Uterus (tissue), 4 donors: ENCODE data around the gene ZNF598. TPM values are rescaled to one million over a fixed set of nuclear protein-coding genes. Genes with fewer than 3 reads are reported as not detected.

Experiments
- DNase-seq, 2 donors: peaks; one replicate each; pipeline ENCODE4 v3.0.0-alpha.2; 2019 to 2020
- H3K27ac ChIP-seq, 2 donors: fragments of 200-600 bp; sonication (generic); 1 replicate in 1 of 2; 2 replicates in 1 of 2; pipeline ENCODE4 v1.5.1; 2016 to 2018
- H3K27me3 ChIP-seq, 2 donors: fragments of 200-600 bp; sonication (generic); one replicate each; pipeline ENCODE4 v1.5.1; 2018 to 2019; ENCODE audit warnings: control low read depth in 1 of 2
- H3K36me3 ChIP-seq, 2 donors: fragments of 200-600 bp; sonication (generic); one replicate each; pipeline ENCODE4 v1.5.1; 2019; ENCODE audit warnings: control low read depth in 1 of 2
- H3K4me1 ChIP-seq, 2 donors: fragments of 200-600 bp; sonication (generic); one replicate each; pipeline ENCODE4 v1.5.1; 2018 to 2019; ENCODE audit warnings: control low read depth in 1 of 2
- H3K4me3 ChIP-seq, 2 donors: fragments of 200-600 bp; sonication (generic); 1 replicate in 1 of 2; 2 replicates in 1 of 2; pipeline ENCODE4 v1.5.1; 2018 to 2019; ENCODE audit warnings: mild to moderate bottlenecking in 1 of 2
- H3K9me3 ChIP-seq, 2 donors: fragments of 200-600 bp; sonication (generic); one replicate each; pipeline ENCODE4 v1.5.1; 2019; ENCODE audit warnings: control low read depth in 1 of 2
- POLR2A ChIP-seq, 2 donors: fragments of 450-650 bp; IDR thresholded peaks; one replicate each; pipeline ENCODE4 v1.6.1; 2016; ENCODE audit warnings: antibody characterized with exemption in 2 of 2, mild to moderate bottlenecking in 1 of 2, moderate library complexity in 1 of 2
- intact Hi-C: fragments of 100-400 bp; cut with DNase I; formaldehyde crosslinking; loops from one replicate; pipeline ENCODE4 v1.15.1; 2023; ENCODE audit warnings: low total_unique reads
- total RNA-seq, 4 donors: library from RNA; depleted of rRNA in 3 of 4; stranded (reverse); fragments of >200 nt in 3 of 4; gene quantifications; one replicate each; pipeline versions ENCODE4 v1.1.0 to v1.2.4, GENCODE V29; 2014 to 2023
- TF ChIP-seq, protein P1 (sequence below), 4 experiments: fragments of 200-600 bp in 2 of 4; fragments of 450-650 bp in 2 of 4; sonication (generic) in 2 of 4; IDR thresholded peaks; one replicate each; pipeline ENCODE4 v1.5.1; 2016 to 2019; ENCODE audit warnings: antibody characterized with exemption in 4 of 4, mild to moderate bottlenecking in 2 of 4, moderate library complexity in 1 of 4
- donor health status: DM: yes; HTN: yes; CAD: no.

ZNF598 gene
- total RNA-seq, 4 donors from 2014 or later = 16.9 to 50.0 (median 34.6) TPM

GRCh38 chr16:1990351-1991134, 19.1 kb downstream of the ZNF598 start:
- peaks cover 14 to 20% of the 10 kb centered on the region in 2 donors for H3K27me3 ChIP-seq
- no peaks in the 10 kb centered on the region for H3K9me3 ChIP-seq
- intact Hi-C loops = no loop called here
- no peaks in the 10 kb centered on the region for H3K36me3 ChIP-seq
- peaks cover 0 to 16% of the 10 kb centered on the region in 2 donors for H3K4me1 ChIP-seq
- no peak overlapping the region for H3K4me3 ChIP-seq
- no peak for DNase-seq
- TF ChIP-seq, protein P1, sequence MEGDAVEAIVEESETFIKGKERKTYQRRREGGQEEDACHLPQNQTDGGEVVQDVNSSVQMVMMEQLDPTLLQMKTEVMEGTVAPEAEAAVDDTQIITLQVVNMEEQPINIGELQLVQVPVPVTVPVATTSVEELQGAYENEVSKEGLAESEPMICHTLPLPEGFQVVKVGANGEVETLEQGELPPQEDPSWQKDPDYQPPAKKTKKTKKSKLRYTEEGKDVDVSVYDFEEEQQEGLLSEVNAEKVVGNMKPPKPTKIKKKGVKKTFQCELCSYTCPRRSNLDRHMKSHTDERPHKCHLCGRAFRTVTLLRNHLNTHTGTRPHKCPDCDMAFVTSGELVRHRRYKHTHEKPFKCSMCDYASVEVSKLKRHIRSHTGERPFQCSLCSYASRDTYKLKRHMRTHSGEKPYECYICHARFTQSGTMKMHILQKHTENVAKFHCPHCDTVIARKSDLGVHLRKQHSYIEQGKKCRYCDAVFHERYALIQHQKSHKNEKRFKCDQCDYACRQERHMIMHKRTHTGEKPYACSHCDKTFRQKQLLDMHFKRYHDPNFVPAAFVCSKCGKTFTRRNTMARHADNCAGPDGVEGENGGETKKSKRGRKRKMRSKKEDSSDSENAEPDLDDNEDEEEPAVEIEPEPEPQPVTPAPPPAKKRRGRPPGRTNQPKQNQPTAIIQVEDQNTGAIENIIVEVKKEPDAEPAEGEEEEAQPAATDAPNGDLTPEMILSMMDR (IDR thresholded peaks at IDR 0.05) = no peak
- no peak for TF ChIP-seq POLR2A (IDR thresholded peaks at IDR 0.05)
- no peak overlapping the region for H3K27ac ChIP-seq

DNA sequence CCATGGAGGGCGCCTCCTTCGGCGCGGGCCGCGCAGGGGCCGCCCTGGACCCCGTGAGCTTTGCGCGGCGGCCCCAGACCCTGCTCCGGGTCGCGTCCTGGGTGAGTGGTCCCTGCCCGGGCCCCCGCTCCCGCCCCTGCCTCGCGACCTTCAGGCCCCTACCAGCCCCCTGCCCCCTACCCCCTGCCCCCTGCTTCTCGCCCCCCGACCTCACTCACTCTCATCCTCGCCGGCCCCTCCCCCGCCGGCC, 19.6 kb downstream of the ZNF598 start:
- no peaks in the 10 kb centered on the region for H3K9me3 ChIP-seq
- peaks cover 14 to 20% of the 10 kb centered on the region in 2 donors for H3K27me3 ChIP-seq
- no peak for TF ChIP-seq POLR2A (IDR thresholded peaks at IDR 0.05)
- TF ChIP-seq, protein P1 (IDR thresholded peaks at IDR 0.05) = no peak
- H3K36me3 ChIP-seq = no peaks in the 10 kb centered on the region
- H3K27ac ChIP-seq = no peak overlapping the region
- no peak overlapping the region for H3K4me3 ChIP-seq
- peaks cover 0 to 19% of the 10 kb centered on the region in 2 donors for H3K4me1 ChIP-seq
- no peak for DNase-seq
- intact Hi-C loops = no loop called here

GRCh38 chr16:1989209-1990100, 20.2 kb downstream of the ZNF598 start, which contains the start of gene SYNGR3:
TSS of gene SYNGR3 (plus strand) at chr16:1989970. CDS start at chr16:1990103, 133 bp downstream.
- intact Hi-C loops = no loop called here
- no peak within 1 kb of the TSS for H3K27ac ChIP-seq
- no peaks in the 10 kb centered on the region for H3K9me3 ChIP-seq
- DNase-seq = no peak
- H3K27me3 ChIP-seq = peaks cover 14 to 20% of the 10 kb centered on the region in 2 donors
- H3K4me1 ChIP-seq = peaks cover 0 to 24% of the 10 kb centered on the region in 2 donors
- TF ChIP-seq, protein P1 (IDR thresholded peaks at IDR 0.05) = no peak
- no peak for TF ChIP-seq POLR2A (IDR thresholded peaks at IDR 0.05)
- H3K36me3 ChIP-seq = no peaks in the 10 kb centered on the region
- no peak within 1 kb of the TSS for H3K4me3 ChIP-seq

GRCh38 chr16:1987198-1987597, 22.4 kb downstream of the ZNF598 start:
- no peak for TF ChIP-seq POLR2A (IDR thresholded peaks at IDR 0.05)
- Histone ChIP-seq H3K4me1 (peaks cover 0 to 24% of the 10 kb centered on the region in 2 donors), H3K9me3 (no peaks in the 10 kb centered on the region), H3K27me3 (peaks cover 18 to 20% of the 10 kb centered on the region in 2 donors), H3K27ac (no peak overlapping the region), H3K36me3 (no peaks in the 10 kb centered on the region), H3K4me3 (no peak overlapping the region)
- DNase-seq = no peak
- intact Hi-C loops = no loop called here

DNA sequence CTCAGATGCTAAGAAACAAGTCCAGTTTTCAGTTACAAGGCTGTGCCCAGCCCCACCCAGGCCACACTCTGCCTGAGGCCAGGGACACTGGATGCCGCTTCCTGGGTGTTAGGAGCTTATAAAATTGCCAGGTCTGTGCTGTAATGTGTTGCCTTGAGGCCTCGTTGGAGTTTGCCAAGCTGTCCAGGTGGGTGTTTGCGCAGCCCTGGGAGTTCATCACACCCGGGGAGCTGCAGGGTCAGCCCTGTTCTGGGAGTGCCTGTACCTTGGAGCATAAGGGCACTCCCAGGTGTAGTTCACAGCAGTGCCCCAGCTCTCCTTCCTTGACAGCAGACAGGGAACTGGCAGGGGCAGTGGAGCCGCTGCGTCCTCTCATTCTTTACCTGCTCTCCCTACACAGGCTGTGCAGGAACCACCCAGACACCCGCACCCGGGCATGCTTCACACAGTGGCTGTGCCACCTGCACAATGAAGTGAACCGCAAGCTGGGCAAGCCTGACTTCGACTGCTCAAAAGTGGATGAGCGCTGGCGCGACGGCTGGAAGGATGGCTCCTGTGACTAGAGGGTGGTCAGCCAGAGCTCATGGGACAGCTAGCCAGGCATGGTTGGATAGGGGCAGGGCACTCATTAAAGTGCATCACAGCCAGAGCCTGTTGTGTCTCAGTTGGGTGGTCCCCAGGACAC, 24.0 kb downstream of the ZNF598 start:
- Histone ChIP-seq H3K36me3 (no peaks in the 10 kb centered on the region), H3K27me3 (peaks cover 7 to 15% of the 10 kb centered on the region in 2 donors), H3K4me1 (peaks cover 0 to 18% of the 10 kb centered on the region in 2 donors), H3K4me3 (no peak overlapping the region), H3K9me3 (no peaks in the 10 kb centered on the region), H3K27ac (no peak overlapping the region)
- TF ChIP-seq POLR2A (IDR thresholded peaks at IDR 0.05) = no peak
- TF ChIP-seq, protein P1 (IDR thresholded peaks at IDR 0.05) = no peak
- intact Hi-C loops = no loop called here
- no peak for DNase-seq
